Stromal cell of bone marrow (primary cell): ENCODE results near the gene C3orf20.
"Not testable (repeated sequence)": the region's sequence is repeated elsewhere in the genome, so short reads cannot be mapped to it uniquely, and the experiment has no call there.

ENCODE experiments used
- DNase-seq: peaks from one replicate; pipeline ENCODE4 v3.0.0-alpha.2; 2012; ENCODE audit warnings: low read depth

C3orf20 gene

GRCh38 chr3:14700891-14701290, 25.9 kb downstream of the C3orf20 start:
- no peak for DNase-seq

GRCh38 chr3:14701676-14702075, 26.7 kb downstream of the C3orf20 start:
- DNase-seq, result no peak

- DNase-seq, result no peak
Observed at GRCh38 chr3:14703128-14703750, 28.3 kb downstream of the C3orf20 start.

- DNase-seq, result no peak
Observed at GRCh38 chr3:14703791-14704190, 28.9 kb downstream of the C3orf20 start.

GRCh38 chr3:14706096-14706495, 31.2 kb downstream of the C3orf20 start:
- DNase-seq, result no peak

- no peak for DNase-seq
Observed at GRCh38 chr3:14716591-14716990, 41.6 kb downstream of the C3orf20 start.

- DNase-seq, result no peak
Observed at GRCh38 chr3:14717307-14717706, 42.4 kb downstream of the C3orf20 start.

- no peak for DNase-seq
Observed at GRCh38 chr3:14718539-14718938, 43.6 kb downstream of the C3orf20 start.

- DNase-seq, result no peak
Observed at GRCh38 chr3:14719006-14719405, 44.1 kb downstream of the C3orf20 start.

- DNase-seq, result no peak
Observed at GRCh38 chr3:14721126-14721864, 46.4 kb downstream of the C3orf20 start.

GRCh38 chr3:14725013-14725412, 50.1 kb downstream of the C3orf20 start:
- DNase-seq, result peak; percentile 13

- DNase-seq, result no peak
Observed at GRCh38 chr3:14725564-14726440, 50.9 kb downstream of the C3orf20 start.

GRCh38 chr3:14726441-14726780, 51.5 kb downstream of the C3orf20 start:
- DNase-seq, result no peak

GRCh38 chr3:14728113-14728512, 53.2 kb downstream of the C3orf20 start:
- DNase-seq, result no peak

GRCh38 chr3:14730703-14731382, 55.9 kb downstream of the C3orf20 start:
- DNase-seq, result no peak

- DNase-seq, result no peak
Observed at GRCh38 chr3:14740983-14741382, 66.0 kb downstream of the C3orf20 start.

GRCh38 chr3:14741510-14741909, 66.6 kb downstream of the C3orf20 start:
- DNase-seq, result no peak

- no peak for DNase-seq
Observed at GRCh38 chr3:14744556-14744955, 69.6 kb downstream of the C3orf20 start.

- no peak for DNase-seq
Observed at GRCh38 chr3:14750650-14751049, 75.7 kb downstream of the C3orf20 start.

- DNase-seq, result not testable (repeated sequence)
Observed at GRCh38 chr3:14752979-14753378, 78.0 kb downstream of the C3orf20 start.

GRCh38 chr3:14757153-14757700, 82.3 kb downstream of the C3orf20 start:
- no peak for DNase-seq

- DNase-seq, result no peak
Observed at GRCh38 chr3:14758297-14758696, 83.4 kb downstream of the C3orf20 start.
